CD4-positive, alpha-beta T cell treated with Interleukin-17A for 1 hour (primary cell): ENCODE results near the gene THSD4.
"Not testable (repeated sequence)": the region's sequence is repeated elsewhere in the genome, so short reads cannot be mapped to it uniquely, and the experiment has no call there.

Experiments
- DNase-seq: peaks from one replicate; pipeline ENCODE4 v3.0.0-alpha.2; 2020

THSD4 gene

DNA sequence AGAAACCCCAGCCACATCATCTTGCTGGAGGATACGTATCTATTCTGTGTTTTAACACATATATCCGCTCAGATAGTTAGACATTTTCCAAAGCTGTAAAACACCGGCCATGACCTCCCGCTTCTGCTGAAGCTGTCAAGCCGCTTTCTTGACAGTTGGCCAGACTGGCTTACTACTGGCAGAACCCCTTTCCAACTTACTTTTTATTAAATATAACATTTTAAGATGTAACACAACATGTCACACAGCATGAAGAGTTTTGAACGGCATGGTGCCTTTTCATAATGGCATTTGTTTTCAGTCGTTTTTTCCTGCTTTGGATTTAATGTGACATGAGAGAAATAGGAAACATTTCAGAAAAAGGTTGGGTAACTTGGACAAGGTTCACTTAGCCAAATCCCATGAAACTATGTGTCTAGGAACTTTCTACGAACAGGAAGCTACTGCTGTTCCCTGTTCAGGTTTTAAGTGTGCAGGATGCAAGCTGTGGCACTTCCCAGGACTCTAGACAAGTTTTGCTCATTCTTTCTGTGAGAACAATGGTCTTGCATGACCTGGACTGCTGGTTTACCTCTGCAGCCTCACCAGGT is 281.4 kb downstream of the THSD4 start:
- no peak for DNase-seq

DNA sequence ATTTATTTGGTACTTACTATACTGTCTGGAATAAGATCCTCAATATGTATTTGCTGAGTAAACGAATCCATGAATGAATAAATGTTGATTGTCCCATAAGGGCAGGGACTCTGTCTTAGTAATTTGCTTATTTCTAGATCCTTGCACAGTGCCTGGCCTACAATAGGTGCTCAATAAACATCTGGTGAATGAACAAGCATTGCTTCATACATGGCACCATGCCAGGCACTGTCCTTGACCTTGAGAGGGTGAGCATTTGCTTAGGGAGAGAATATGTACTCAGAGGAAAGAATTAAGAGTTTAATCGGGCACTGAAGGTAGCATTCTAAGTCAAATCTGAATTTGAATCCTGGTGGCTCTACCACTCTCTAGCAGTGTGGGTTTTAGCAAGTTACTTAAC is 282.1 kb downstream of the THSD4 start:
- no peak for DNase-seq

DNA sequence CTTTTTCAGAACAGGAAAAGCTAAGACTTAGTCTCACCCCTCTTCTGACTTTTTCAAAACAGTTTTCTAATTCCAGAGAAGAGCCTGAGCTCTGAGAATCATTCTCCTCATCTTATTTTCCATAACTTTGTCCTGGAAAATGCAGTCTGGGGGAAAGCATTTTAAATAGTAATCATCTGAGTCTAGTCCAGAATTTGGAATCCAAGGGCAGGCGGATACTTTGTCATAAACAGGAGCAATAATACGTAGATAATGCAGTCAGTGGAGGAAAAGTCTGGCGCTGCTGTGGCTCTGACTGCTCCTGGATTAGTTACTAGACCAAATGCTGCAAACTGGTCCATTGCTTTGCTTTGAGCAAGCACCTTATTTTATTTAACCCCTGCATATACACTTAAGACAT is 285.0 kb downstream of the THSD4 start:
- DNase-seq: no peak

DNA sequence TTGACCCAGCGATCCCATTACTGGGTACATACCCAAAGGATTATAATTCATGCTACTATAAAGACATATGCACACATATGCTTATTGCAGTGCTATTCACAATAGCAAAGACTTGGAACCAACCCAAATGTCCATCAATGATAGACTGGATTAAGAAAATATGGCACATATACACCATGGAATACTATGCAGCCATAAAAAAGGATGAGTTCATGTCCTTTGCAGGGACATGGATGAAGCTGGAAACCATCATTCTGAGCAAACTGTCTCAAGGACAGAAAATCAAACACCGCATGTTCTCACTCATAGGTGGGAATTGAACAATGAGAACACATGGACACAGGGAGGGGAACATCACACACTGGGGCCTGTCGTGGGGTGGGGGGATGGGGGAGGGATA is 286.5 kb downstream of the THSD4 start:
- not testable (repeated sequence) for DNase-seq

DNA sequence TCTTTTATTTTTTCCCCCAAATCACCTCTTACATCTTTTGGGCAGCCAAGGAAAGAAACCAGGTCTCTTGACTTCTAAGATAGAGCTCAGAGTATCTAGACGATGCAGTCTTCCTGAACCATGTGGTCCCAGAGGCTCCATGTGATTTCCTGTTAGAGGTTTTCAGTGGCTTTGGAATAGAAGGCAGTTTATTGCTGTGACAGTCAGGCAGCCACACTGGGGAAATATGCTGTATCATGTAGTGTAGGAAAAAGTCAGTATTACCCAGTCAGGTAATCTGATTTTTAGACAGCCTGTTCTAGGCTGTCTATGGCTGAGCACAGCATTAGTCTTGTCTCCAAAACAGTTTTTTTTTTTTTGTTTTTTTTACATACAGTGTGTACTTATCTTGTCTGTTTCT is 294.3 kb downstream of the THSD4 start:
- DNase-seq: no peak

DNA sequence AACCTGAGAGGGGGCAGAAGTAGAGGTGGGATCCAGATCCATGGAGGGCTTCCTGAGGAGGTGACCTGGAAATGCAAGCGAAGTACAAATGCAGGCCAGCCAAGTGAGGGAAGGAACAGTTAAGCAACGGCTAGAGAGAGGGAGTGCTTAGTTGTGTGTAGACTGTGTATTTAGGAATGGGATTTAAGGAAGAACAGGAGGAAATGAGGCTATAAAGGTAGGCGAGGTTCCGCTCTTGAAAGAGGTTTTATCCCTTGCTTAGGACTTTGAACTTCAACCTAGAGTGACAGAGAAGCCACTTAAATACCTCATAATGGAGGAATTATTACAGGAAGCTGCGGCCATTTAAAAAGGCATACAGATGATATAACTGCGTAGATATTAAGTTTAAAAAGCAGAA is 295.1 kb downstream of the THSD4 start:
- DNase-seq: no peak

DNA sequence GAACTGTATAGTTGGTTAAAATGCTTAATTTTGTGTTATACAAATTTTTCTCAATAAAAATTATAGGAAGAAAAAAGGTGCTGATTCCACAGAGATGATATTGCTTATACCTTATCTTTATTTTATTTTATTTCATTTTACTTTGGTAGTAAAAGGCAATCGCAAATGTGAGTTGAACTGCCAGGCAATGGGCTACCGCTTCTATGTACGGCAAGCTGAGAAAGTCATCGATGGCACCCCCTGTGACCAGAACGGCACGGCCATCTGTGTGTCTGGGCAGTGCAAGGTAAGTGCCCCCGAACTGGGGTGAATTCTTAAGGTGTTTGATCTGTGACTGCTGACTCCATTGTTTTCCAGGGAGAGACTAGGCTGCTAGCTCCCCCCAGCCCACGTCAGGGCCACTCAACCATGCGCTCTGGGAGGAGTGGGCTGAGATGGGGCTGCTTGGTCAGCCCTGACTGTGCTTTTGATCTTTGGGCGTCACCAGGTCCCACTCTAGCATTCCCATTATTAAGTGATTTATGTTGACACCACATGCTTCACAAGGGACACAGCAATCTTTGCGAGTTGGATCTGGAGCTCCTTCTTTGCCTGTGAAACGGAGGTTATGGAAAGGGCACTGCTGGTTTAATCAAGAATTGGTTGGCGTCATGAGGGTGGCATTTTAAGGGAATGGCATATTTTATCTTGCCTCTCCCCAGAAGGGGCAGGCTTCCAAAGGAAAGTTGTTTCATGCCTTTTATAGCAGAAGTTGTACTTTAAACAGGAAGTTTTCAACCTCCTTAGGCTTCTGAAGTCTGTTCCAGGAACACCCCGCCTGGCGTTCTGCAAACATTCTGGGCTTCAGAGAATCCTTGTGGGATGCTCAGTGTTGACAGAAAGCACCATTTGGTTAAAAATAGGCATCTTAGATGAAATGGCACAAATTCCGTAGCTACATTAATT is 296.5 kb downstream of the THSD4 start:
- no peak for DNase-seq

DNA sequence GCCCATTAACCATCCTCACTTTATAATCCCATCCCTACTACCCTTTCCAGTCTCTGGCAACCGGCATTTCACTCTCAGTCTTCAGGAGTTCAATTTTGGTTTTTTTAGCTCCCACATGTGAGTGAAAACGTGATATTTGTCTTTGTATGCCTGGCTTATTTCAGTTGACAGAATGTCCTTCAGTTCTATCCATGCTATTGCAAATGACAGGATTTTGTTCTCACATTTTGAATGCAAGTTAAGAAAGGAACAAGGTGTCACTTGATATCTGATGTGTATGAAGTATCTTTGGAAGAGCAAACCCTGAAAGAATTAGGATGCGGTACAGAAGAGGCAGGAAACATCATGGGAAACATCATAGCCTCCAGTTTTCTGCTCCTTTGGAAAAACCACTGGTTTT is 298.1 kb downstream of the THSD4 start:
- DNase-seq: no peak

DNA sequence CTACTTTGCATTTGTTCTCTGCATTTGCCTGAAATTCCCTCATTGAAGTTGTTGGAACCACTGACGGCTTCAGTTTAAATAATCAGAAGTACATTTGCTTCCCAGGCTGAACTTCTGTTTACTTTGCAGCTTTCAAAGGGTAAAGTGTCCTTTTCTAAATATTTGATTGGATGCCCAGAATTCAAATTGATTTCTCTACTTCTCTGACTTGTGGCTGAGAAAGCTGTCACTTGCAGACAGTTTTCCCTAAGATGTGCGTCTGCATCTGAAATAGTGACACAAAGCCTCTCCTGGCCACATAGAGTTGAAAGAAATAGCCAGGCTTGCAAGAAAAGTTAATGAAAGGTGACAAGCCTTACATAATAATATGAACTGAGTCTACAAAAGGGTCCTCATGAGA is 299.6 kb downstream of the THSD4 start:
- no peak for DNase-seq

DNA sequence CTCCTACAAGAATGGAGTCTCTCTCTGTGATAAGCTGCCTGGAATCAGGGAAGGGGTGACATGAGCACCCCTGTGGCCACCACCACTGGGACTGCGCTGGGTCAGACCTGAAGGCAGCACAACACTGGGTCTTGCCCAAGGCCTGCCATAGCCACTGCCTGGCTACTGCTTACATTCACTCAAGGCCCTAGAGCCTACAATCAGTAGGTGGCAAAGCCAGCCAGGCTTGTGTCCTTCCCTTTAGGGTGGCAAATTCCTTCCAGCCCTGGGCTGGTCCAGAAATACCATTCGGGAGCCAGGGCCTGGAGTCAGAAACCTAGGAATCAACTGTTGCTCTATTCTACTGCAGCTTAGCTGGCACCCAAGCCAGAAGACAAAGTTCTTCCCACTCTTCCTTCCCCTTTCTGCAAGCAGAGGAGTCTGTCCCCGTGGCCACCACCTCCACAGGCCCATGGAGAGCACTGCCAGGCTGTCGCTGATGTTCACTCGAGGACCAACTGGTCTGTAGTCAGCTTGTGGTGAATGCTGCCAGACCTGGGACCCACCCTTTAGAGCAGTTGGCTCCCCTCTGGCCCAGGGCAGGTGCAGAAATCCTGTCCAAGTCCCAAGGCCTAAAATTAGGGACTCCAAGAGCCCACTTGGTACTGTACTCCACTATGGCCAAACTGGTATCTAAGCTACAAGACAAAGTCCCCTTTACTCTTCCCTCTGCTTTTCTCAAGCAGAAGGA is 307.4 kb downstream of the THSD4 start:
- no peak for DNase-seq

DNA sequence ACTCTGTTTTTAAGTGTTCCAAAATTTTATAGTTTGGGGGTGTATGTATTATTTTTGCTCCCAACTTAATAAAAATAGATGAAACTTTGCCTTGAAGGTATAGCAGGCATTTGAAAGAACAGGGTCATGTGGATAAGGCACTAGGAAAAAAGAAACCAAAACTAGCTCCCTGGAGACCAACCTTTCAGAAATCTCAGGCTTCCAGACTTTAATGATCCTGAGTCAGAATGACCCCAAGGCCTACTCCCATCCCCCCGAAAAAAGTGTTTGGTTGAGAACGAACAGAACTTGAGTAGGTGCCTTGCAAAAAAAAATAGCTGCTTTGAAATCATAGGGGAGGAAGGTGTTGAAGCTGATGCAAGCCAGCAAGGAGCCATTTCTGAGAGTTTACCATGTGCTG is 309.5 kb downstream of the THSD4 start:
- no peak for DNase-seq

DNA sequence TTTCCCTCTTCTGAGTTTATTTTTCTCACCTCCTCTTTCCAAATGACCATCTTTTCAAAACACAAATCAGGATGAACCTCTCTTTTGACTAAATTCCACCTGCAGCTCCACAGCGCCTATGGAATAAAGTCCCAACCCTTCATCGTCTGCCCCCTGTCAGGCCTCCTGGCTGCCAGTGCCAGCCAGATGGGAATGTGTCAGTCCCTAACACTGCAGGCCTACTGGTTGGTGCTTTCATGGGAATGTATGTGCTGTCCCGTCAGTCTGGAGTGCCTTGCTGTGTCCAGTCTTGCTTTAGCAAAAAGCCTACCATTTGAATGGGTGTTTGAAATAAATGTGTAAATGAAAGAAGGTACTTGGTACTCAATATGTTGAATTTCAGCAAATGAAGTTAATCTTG is 310.1 kb downstream of the THSD4 start:
- DNase-seq: no peak

DNA sequence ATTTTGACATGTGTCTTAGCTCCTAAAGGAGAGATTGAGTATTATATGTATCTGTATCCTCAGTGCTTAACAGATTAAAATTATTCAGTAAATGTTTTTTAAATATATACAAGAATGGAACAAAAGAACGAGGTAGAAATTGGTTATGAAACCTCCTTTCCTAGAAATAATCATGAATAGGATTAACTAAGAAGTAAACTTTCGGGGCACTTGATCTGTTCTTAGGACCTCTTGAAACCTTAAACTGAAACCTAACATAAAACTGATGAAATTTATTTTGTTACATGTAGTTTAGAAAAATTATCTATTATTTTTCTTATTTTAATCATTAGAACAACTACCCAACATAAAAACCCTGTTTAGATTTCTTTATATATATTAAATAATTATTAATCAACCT is 311.5 kb downstream of the THSD4 start:
- no peak for DNase-seq

DNA sequence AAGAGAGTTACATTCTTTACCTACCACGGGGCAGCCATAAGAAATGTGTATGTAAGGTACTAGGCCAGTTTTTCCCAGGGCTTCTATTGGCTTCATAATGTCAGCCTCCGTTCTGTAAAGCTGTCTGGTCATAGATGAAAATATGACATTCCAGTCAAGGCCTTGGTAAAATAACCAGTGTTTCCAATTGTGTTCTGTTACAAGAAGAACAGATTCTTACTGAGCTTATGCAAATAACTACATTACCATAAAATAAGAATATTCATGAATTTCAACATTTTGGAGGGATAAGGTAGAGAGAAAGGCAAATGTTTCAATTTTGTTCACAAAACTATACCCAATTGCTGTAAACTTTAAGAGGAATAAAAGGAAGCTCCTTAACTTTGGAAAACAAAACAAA is 315.5 kb downstream of the THSD4 start:
- no peak for DNase-seq

DNA sequence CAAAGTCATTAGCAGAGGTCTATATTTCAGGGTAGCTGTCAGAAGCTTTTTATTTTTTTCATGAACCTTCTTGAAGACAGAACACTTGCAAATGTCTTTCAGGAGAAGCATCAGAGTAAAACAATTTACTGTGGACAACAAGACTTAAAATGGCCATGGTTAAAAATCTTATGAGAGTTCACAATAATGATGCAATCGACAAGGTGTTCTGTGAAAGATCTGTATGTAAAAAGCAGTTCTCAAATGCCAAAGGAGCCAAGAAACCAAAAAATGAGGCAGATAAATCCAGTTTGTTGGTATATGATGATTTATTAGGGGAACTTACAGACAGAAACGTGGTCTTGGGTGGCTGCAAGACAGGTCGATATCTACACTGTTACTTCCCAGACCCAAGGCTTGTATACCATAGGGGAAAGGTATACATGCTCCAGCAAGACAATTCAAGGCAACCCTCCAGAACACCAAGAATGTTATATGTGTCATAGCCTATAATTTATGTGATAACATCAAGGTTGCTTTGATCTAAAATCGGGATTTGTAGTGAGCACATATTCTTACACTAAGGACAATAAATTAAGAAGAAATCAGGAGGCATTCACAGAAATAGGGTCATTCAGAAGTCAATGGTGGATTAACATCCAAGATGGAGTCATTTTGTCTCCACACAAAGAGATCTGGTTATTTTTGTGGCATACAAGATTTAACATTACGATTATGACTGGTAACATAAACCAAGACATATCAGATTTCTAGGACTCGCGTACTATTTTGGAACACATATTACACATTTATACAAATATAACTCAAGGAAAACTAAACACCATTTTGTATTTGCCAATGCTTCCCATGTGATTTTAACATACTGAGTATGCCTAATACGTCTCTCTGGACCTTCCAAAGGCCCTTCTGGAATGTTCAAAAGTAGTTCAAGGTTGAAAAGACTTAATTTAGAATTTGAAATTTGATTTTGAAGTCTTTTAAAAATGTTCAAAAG is 316.4 kb downstream of the THSD4 start:
- no peak for DNase-seq

DNA sequence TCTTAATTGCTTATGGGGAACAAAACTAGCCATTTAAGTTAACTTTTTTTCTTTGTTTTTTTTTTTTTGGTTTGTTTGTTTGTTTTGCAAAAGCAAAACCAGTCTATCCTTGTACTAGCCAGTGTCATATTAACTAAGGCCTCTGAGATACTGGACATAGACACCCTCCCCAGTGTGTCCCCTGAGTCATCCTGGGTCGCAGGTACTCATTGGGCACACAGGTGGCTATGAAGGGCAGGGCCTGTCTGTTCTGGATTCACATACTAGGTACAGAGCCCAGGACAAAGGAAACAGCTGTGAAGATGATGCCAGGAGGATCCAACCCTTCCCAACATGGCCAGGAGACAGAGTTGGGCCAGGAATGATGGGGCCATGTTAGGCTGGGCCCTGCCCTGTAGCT is 318.1 kb downstream of the THSD4 start:
- no peak for DNase-seq

DNA sequence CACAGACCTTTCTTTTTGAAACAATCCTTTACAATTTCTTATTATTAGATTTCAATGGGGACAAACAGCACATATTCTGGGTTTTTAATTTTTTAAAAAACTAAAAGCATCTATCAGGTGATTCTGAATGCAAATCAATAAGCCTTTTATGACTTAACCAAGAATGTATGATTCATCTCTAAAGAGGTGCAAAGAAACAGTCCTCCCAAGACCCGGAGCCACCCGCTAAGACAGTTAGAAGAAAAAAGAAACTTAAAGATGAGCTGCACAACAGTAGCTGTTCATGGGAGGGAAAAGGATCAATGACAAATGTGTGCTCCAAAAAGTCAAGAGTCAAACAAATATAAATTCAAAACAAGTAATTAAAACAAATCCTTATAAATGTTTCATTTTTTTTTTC is 319.5 kb downstream of the THSD4 start:
- no peak for DNase-seq

DNA sequence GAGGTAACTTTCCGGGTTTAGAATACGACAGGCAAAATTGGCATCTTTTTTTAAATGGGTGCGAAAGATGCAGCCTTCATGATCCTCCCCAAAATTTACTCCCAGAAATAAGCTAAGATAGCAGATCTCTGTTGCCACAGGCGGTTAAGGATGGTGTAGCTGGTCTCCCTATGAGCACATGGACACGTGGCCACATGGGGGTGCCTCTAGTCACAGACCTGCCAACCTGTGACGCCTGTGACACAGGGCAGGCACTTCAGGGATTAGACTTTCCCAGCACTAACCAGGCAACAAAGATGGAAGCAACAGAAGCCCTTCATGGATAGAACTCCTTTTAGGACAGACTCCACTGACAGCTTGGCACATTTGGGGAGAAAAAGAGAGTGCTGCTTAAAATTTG is 320.3 kb downstream of the THSD4 start:
- DNase-seq: no peak

DNA sequence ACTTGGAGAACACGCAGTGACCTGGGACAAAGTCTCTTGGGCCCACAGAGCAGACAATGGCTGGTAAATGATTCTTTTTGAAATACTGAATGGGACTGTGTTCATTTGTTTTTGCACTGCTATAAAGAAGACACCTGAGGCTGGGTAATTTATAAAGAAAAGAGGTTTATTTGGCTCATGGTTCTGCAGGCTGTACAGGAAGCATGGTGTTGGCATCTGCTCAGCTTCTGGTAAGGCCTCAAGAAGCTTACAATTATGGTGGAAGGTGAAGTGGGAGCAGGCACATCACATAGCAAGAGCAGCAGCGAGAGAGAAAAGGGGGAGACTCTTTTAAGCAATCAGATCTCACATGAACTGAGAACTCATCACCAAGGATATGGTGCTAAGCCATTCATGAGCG is 321.6 kb downstream of the THSD4 start:
- no peak for DNase-seq

DNA sequence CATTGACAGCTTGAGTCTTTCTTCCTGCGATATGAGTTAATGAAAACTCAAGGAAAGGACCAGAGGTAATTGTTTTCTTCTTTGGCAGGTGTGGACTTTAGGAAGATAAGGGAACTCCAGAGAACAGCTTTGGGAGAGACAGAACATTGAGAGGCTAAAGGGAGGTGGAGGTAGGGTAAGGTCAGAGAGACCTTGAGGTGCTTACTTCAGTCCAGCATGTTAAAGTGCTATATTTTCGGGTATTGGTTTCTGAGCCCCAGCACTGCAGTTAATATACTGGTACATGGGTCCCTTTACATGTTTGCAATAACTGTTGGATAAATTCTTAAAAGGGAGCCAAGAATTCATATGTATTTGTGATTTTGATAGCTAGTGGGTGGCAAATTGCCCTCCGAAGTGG is 322.1 kb downstream of the THSD4 start:
- no peak for DNase-seq

DNA sequence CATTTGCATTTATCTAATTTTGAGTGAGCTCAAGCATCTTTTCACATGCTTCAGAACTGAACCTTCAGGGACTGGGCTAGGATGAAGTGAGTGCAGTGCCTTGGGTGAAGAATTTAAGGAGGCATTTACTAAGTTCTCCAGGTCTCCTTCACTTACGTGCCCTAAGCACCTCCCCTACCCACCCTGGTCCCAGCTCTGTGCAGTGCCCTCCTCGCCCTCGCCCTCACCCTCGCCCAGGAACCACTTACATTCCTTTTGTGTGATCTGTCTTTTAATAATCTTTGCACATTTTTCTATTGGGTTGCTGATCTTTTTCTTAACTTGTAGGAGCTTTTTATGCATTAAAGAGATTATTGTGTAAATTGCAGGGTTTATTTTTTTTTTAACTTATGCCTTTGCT is 322.6 kb downstream of the THSD4 start:
- DNase-seq: no peak

DNA sequence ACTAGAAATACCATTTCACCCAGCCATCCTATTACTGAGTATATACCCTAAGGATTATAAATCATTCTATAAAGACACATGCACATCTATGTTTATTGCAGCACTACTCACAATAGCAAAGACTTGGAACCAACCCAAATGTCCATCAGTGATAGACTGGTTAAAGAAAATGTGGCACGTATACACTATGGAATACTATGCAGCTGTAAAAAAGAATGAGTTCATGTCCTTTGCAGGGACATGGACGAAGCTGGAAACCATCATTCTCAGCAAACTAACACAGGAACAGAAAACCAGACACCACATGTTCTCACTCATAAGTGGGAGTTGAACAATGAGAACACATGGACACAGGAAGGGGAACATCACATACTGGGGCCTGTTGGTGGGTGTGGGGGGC is 324.2 kb downstream of the THSD4 start:
- not testable (repeated sequence) for DNase-seq
